ENCODE results near the gene PTPA. TPM values are rescaled to one million over a fixed set of nuclear protein-coding genes. Genes with fewer than 3 reads are reported as not detected.

Gene PTPA
- total and polyA plus RNA-seq, 2 donors: 48.5 to 125 TPM

DNA sequence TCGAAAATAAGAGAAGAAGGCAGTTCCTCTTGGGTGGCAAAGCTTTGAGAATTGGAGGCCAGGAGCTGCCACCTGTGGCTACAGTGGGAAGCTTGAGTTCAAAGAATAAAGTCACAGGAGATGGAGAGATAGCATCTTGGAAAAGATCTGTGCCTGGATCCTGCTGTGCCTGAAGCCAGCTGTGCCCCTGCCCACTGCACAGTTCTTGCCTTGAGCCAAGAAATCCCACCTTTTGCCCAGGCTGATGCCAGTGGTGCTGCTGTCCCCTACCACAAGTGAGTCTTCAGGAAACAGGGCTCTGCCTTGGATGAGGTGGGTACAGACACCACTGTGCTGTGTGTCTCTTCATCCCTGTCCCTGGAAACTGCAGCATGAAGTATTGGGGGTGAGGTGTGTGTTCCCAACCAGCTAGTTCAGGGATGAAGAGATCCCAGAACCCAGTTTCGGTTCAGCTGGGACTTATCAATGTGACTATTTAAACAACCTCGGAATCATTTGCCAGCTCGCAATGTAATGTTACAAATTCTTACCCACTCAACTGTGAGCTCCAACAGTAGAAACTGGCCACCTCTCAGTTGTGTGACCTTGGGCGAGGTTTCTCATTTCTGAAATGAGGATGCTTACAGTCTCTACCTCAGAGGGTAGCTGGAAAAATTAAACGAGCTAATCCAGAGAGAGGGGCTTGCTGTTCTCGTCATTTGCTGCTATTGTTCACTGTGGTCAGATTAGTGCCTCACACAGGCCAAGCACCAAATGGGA, 61.0 kb downstream of the PTPA start:
- no peak for DNase-seq (ENCODE audit: extremely low spot score)
- Histone ChIP-seq H3K4me1 (ENCODE audit: insufficient read depth) (no peaks in the 10 kb centered on the region), H3K4me3 (ENCODE audit: low read depth, low read length) (no peak overlapping the region), H3K27ac (ENCODE audit: low read depth) (no peak overlapping the region), H3K36me3 (ENCODE audit: insufficient read depth) (no peaks in the 10 kb centered on the region)
- 69% methylated on average over 7 of the region's 7 CpGs for WGBS

GRCh38 chr9:129172816-129173215, 61.6 kb downstream of the PTPA start:
- 18% methylated on average over 5 of the region's 5 CpGs for WGBS
- no peak for DNase-seq (ENCODE audit: extremely low spot score)
- Histone ChIP-seq H3K4me3 (ENCODE audit: low read depth, low read length) (no peak overlapping the region), H3K36me3 (ENCODE audit: insufficient read depth) (no peaks in the 10 kb centered on the region), H3K4me1 (ENCODE audit: insufficient read depth) (no peaks in the 10 kb centered on the region), H3K27ac (ENCODE audit: low read depth) (no peak overlapping the region)

DNA sequence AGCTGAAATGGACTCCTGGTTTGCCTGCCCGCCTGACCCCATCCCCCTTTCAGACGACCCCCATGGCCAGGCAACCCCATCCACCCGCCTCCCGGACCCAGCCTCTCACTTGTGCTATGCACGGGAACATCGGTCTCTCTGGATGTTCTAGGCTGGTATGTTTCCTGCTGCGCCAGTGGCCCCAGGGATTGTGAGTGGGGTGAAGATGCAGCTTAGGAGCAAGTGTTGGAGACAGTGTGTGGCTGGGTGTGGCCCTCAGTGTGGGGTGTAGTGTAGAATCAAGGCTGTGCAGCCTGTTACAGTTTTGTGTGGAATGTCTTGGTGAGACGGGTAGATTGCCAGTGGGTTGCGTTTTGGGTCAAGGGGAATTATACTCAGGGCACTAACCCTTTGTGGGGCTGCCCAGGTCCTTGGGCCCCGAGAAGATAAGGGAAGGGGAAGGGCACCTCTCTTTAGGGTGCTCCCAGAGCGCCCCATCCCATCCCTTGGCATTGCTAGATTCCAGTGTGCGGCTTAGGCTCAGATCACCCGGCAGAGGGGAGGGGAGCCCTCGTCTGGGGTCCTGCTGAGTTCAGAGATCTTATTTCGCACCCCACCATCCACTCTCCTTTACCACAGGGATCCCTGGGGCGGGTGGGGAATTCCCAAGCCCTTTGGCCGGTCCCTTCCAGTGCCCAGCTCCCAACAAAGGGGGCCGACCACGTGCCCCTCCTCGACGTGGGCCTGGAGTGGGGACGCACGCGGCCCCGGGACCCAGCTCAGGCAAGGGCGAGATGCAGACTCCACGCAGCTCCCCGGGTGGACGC, 62.3 kb downstream of the PTPA start:
- no peaks in the 10 kb centered on the region for H3K4me1 ChIP-seq (ENCODE audit: insufficient read depth)
- 24% methylated on average over 29 of the region's 29 CpGs for WGBS
- no peak for DNase-seq (ENCODE audit: extremely low spot score)
- no peaks in the 10 kb centered on the region for H3K36me3 ChIP-seq (ENCODE audit: insufficient read depth)
- no peak overlapping the region for H3K4me3 ChIP-seq (ENCODE audit: low read depth, low read length)
- H3K27ac ChIP-seq (ENCODE audit: low read depth): peak overlapping the region; percentile 60

DNA sequence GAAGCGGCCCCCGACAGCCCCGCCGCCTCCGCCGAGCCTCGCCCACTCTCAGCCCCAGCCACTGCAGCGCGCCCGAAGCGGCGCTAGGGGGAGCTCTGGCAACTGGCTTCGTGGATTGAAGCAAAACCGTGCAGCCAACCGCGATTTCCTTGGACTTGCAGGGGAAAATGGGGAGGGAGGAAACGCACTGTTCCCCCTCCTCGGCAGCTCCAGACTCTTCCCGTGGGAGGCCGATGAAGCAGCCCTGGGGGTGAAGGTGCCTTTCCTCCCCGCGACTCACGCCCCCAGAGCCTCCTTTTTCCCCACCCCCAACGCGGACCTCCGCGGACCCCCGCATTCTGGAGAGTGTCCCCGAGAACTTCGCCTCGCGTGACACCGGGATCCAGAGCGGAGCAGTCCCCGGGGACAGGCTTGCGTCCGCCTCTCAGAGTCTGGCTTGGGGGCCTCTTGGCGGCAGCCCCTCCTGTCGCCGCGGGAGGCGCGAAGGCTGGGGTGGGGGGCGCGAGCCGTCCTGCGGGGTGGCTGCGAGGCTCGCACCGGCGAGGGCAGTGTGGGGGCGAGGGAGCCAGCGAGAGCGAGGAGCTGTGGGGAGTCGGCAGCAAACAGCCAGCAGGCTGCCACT, 63.0 kb downstream of the PTPA start:
- DNase-seq (ENCODE audit: extremely low spot score): peak; percentile 85
- peak overlapping the region; percentile 41 for H3K4me3 ChIP-seq (ENCODE audit: low read depth, low read length)
- H3K4me1 ChIP-seq (ENCODE audit: insufficient read depth): no peaks in the 10 kb centered on the region
- H3K27ac ChIP-seq (ENCODE audit: low read depth): peak overlapping the region; percentile 94
- H3K36me3 ChIP-seq (ENCODE audit: insufficient read depth): no peaks in the 10 kb centered on the region
- under 1% methylated on average over 55 of the region's 55 CpGs for WGBS

DNA sequence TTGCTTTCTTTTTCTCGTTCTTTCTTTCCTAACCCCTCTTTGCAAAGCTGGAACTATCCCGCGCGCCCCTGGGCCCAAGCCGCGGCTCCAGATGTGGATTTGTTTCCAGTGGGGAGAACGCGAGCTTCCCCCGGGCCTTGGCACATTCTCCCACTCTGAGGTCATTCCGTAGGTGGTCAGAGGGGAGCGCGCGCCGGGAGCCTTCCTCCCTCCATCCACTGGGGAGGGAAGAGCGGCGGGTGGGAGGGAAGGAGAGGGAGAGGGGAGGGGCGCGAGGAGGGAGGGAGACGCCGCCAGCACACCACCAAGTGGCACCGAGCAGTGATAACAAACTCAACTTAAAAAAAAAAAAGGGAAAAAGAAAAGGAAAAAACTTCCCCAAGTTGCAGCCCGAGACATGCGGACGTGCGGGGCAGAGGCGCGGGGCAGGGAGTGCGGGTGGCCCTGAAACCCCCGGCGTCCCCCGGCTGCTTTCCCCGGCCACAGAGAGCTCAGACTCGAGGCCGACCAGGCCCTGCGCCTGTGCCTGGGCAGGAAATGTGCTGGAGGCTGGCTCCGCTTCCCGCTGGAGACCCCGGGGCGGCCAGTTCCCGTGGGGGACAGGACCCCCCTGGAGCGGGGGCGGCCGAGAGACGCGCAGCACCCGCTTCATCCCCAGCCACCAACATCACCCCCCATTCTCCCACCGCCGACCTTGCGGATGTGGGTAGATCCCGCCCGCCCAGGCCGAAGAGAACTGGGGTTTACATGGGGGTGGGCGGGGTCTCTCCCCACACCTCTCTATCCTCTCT, 63.7 kb downstream of the PTPA start:
- Histone ChIP-seq H3K36me3 (ENCODE audit: insufficient read depth) (no peaks in the 10 kb centered on the region), H3K4me1 (ENCODE audit: insufficient read depth) (no peaks in the 10 kb centered on the region), H3K4me3 (ENCODE audit: low read depth, low read length) (peak overlapping the region; percentile 96), H3K27ac (ENCODE audit: low read depth) (peak overlapping the region; percentile 94)
- WGBS: 2% methylated on average over 53 of the region's 53 CpGs
- DNase-seq (ENCODE audit: extremely low spot score): peak; percentile 76

DNA sequence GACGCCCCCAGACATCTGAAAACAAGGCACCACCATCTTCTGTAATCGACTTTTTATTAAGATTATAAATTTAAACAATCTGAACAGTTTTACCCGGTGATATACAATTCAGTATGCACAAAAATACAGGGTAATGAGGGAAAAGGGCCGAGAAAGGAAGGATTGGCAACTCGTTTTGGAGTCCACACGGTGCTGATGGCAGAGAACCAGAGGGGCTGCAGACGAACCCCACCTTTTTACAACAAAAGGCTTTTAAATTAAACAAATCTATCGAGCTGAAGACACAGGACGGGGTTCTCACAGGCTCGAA, 64.3 kb downstream of the PTPA start:
- Histone ChIP-seq H3K4me3 (ENCODE audit: low read depth, low read length) (peak overlapping the region; percentile 96), H3K4me1 (ENCODE audit: insufficient read depth) (no peaks in the 10 kb centered on the region), H3K27ac (ENCODE audit: low read depth) (peak overlapping the region; percentile 94), H3K36me3 (ENCODE audit: insufficient read depth) (no peaks in the 10 kb centered on the region)
- no peak for DNase-seq (ENCODE audit: extremely low spot score)
- 1% methylated on average over 10 of the region's 10 CpGs for WGBS

- Histone ChIP-seq H3K4me1 (ENCODE audit: insufficient read depth) (no peaks in the 10 kb centered on the region), H3K36me3 (ENCODE audit: insufficient read depth) (no peaks in the 10 kb centered on the region), H3K27ac (ENCODE audit: low read depth) (peak overlapping the region; percentile 94), H3K4me3 (ENCODE audit: low read depth, low read length) (peak overlapping the region; percentile 96)
- peak; percentile 86 for DNase-seq (ENCODE audit: extremely low spot score)
- WGBS: under 1% methylated on average over 47 of the region's 47 CpGs
These were observed 64.8 kb downstream of the PTPA start for GRCh38 chr9:129175825-129176633.

DNA sequence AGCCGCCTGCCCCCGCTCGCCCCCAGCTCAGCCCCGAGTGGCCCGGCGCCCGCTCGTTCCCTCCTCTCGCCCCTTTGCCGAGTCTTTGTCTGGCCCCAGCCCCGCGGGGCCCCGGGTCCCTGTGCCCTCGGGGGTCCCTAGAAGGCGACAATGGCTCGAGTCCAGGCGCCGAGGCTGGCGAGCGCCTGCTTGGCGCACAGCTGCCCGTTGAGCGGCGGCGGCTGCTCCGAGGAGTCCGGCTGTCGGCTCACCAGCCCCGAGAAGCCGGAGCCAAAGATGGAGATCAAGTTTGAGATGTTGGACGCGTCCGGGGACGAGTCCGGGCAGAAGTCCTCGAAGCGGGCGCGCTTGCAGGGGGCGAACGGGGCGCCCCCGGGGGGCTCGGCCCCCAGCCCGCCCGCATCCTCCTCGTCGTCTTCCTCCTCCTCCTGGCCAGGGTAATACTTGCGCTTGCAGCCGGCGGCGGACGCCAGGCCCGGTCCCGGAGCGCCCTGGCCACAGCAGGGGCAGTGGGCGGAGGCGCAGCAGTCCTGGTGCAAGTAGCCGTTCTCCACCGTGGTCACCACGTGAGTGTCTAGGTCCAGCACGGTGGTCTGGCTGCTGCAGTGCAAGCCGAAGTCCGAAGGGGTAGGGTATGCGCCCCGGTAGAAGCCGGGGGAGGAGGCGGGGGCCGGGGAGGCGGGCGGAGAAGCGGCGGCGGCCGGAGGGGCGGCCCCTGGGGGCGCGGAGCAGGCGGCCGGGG, 65.7 kb downstream of the PTPA start:
- peak overlapping the region; percentile 94 for H3K27ac ChIP-seq (ENCODE audit: low read depth)
- no peak for DNase-seq (ENCODE audit: extremely low spot score)
- H3K4me1 ChIP-seq (ENCODE audit: insufficient read depth): no peaks in the 10 kb centered on the region
- peak overlapping the region; percentile 96 for H3K4me3 ChIP-seq (ENCODE audit: low read depth, low read length)
- no peaks in the 10 kb centered on the region for H3K36me3 ChIP-seq (ENCODE audit: insufficient read depth)
- under 1% methylated on average over 80 of the region's 80 CpGs for WGBS

GRCh38 chr9:129177443-129177790, 66.2 kb downstream of the PTPA start:
- Histone ChIP-seq H3K36me3 (ENCODE audit: insufficient read depth) (no peaks in the 10 kb centered on the region), H3K4me1 (ENCODE audit: insufficient read depth) (no peaks in the 10 kb centered on the region), H3K27ac (ENCODE audit: low read depth) (peak overlapping the region; percentile 74), H3K4me3 (ENCODE audit: low read depth, low read length) (peak overlapping the region; percentile 96)
- DNase-seq (ENCODE audit: extremely low spot score): no peak
- under 1% methylated on average over 56 of the region's 56 CpGs for WGBS

DNA sequence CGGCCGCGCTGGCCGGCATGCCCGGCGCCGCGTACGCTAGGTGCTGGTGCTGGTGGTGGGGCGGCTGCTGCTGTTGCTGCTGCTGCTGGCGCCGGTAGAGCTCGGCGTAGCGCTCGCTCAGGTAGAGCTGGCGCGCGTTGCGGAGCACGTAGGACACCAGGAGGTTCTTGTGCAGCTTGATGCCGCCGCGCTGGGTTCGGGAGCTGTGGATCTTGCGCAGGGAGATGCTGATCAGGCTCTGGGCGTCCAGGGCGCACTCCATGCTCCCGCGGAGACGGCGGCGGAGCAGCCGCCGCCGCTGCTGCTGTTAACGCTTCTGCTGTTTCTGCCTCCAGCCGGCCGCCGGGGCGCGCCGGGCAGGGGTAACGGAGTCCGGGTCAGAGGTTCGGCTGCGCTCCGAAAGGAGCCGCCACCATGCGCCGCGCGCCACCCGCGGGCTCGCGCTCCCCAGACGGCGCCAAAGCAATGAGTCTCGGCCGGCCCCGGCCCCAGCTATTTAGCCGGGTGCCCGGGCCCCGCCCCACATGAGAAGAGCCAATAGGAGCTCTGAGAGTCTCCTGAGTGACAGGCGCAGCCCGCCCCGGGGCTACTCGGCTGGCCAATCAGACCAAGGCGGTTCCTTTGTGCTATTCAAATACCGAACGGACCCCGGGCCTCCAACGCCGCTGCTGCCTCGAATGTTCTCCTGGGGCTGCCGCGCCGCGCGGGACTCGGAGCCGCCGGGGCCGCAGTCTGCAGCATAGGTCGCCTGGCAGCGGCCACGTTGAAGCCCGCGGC, 66.8 kb downstream of the PTPA start, which contains the start of gene IER5L:
IER5L (minus strand) TSS at position 471 of the 777 bp plus-strand sequence; CDS start at position 262, 209 bp downstream.
- peak; percentile 88 for DNase-seq (ENCODE audit: extremely low spot score)
- under 1% methylated on average over 90 of the region's 90 CpGs for WGBS
- H3K4me3 ChIP-seq (ENCODE audit: low read depth, low read length): peak within 1 kb of the TSS; percentile 96

GRCh38 chr9:129178568-129179382, 67.6 kb downstream of the PTPA start:
- Histone ChIP-seq H3K4me1 (ENCODE audit: insufficient read depth) (no peaks in the 10 kb centered on the region), H3K27ac (ENCODE audit: low read depth) (no peak overlapping the region), H3K4me3 (ENCODE audit: low read depth, low read length) (peak overlapping the region; percentile 23), H3K36me3 (ENCODE audit: insufficient read depth) (no peaks in the 10 kb centered on the region)
- 24% methylated on average over 45 of the region's 45 CpGs for WGBS
- DNase-seq (ENCODE audit: extremely low spot score): no peak

More for the DNA sequence above, 66.8 kb downstream of the PTPA start, which contains the start of gene IER5L:
- peak within 1 kb of the TSS; percentile 94 for H3K27ac ChIP-seq (ENCODE audit: low read depth)
- no peaks in the 10 kb centered on the region for H3K36me3 ChIP-seq (ENCODE audit: insufficient read depth)
- H3K4me1 ChIP-seq (ENCODE audit: insufficient read depth): no peaks in the 10 kb centered on the region
